ENCODE data around the gene LARGE1.

LARGE1 gene

DNA sequence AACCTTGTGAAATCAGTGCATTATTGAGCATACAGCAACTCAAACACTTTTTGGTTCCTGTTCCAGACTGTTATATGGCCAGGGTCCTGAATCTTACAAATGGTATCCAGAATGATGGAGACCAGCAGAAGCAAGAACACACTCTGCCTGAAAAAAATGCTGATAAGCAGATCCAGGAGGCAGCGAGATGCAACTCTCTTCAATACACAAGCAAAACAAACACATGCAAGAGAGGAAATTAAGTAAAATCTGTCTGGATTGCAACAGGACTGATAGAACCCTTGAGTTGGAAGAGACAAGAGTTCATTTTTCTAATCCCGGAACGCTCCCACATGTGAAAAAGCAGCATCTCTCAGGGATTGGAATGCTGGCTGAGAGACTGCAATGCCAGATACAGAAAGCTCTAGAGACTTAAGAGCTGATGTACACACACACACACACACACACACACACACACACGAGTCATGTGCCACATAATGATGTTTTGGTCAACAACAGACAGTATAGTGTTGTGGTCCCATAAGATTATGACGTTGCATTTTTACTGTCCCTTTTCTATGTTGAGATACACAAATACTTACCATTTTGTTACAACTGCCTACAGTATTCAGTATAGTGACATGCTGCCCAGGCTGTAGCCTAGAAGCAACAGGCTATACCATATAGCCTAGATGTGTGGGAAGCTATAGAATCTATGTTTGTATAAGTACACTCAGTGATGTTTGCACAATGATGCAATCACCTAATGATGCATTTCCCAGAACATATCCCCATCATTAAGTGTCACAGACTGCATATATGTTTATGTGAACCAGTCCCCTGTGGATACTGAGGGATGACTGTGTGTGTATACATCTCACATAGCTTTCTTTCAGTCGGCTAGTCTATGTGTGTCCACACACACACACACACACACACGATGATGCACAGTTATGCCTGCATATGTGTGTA is 406.6 kb downstream of the LARGE1 start:
- no peak for DNase-seq

DNA sequence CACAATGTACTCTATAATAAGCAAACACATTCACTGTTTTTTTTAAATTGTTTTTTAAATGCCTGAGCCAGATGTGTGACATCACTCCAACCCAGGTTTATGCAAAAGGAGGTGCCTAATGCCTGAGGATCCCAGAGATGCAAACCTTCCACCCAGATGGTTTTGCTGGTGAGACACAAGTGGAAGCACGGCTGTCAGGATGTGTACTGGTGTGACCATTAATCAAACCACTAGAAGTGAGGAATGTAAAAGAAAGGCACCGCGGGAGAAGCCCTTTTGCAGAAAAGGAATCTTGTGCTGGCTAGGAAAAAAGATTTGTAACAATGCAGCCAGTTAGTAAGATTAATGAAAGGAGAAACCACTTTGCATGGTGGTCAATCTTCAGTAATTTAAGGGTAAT is 407.4 kb downstream of the LARGE1 start:
- DNase-seq, result no peak

DNA sequence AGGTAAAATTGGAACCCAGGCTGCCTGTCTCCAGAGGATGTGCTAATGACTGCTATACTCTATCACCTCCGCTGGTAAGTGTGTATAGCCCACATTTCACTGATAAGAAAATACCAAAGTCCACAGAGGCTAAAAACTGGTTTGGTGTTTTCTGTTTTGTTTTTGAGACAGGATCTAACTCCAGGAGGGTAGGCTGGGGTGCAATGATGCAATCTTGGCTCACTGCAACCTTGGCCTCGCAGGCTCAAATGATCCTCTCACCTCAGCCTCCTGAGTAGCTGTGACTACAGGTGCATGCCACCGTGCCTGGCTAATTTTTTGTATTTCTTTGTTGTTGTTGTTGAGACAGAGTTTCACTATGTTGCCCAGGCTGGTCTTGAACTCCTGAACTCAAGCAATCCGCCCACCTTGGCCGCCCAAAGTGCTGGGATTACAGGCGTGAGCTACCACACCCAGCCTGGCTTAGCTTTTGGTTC is 409.8 kb downstream of the LARGE1 start:
- no peak for DNase-seq

DNA sequence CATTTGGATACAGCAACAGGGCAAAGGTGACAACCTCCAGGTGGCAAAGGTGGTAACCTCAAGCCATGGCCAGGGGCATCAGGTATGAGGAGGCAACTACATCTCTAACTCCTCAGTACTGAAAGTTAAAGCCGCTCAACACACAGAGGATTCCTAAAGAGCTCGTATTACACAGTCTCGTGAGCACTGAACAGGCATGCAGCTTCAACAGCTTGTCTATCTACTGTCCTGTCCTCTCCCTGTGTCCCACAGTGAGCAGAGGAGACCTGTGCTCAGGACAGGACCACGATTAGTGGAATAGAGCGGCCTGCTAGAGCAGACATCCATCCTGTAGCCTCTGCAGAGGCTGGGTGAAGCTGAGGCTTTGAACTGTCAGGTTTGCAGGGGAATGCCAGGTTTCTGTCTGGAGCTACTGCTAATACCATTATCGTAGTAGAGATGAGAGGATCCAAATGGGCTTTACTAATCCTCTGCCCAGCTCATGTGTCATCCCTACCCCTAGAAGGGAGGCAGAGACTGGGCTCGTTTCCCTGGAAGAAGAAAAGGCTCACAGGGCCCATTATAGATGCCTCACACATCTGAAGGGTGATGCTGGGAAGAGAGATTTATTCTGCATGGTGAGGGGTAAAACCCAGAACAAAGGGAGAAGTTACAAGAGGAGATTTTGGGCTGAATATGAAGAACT is 415.2 kb downstream of the LARGE1 start:
- DNase-seq, result no peak

DNA sequence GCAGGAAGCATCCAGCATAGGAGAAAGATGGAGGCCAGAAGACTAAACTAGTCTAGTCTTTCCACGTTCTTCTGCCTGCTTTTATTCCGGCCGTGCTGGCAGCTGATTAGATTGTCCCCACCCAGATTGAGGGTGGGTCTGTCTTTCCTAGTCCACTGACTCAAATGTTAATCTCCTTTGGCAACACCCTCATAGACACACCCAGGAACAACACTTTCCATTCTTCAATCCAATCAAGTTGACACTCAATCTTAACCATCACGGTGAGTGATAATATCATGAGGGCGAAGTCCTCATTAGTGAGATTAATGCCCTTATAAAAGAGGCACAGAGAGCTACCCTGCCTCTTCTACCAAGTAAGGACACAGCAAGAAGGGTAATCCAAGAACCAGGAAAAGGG is 424.2 kb downstream of the LARGE1 start:
- DNase-seq, result no peak

DNA sequence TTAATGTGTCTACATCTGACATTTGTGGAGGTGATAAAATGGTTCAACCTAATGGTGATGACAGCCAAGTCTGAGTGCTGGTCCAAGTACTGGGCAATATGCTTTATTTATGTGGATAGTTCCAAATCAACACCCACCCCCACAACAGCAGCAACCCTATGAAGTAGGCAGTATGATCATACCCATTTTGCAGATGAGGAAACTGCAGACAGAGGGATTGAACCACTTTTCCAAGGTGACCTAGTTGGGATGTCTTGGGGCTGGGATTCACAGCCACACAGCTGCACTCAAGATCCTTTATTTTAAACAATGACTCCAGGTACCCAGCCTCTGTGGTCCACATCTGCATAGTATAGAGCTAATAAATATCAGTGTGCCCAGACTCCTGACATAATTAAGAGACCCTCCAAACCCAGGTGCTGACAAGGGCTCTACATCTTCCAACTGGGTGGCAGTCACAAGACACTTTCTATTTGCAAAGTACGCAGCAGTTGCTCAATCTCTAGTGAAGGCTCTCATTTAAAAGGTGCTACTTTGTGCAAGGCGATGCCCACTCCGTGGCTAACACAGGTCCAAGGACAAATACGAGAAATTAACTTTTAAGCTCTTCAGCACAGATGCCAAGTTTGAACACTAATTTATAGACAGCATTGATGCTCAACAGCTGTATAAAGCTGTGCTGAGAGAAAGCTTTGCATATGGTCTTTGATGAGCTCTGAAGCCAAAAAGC is 426.6 kb downstream of the LARGE1 start:
- no peak for DNase-seq

DNA sequence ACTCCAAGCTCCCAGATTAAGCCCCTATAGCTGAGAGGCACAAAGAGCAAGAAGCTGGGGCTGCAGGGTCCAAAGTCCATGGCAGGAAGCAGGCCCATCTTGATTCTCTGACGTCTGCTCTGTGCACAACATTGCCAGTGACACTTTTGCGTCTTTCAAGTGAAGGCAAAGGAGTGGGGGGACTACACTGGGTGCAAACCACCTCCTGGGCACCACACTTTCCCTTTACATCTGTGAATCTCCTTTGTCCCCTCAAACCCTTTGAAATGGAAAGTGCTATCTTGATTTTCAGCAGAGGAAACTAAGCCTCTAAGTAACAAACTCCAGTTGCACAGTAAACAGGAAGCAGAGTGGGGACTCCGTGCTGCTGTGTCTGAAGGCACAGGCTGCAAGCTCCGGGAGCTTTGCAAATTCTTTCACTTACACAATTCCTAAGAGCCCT is 428.0 kb downstream of the LARGE1 start:
- DNase-seq, result no peak

DNA sequence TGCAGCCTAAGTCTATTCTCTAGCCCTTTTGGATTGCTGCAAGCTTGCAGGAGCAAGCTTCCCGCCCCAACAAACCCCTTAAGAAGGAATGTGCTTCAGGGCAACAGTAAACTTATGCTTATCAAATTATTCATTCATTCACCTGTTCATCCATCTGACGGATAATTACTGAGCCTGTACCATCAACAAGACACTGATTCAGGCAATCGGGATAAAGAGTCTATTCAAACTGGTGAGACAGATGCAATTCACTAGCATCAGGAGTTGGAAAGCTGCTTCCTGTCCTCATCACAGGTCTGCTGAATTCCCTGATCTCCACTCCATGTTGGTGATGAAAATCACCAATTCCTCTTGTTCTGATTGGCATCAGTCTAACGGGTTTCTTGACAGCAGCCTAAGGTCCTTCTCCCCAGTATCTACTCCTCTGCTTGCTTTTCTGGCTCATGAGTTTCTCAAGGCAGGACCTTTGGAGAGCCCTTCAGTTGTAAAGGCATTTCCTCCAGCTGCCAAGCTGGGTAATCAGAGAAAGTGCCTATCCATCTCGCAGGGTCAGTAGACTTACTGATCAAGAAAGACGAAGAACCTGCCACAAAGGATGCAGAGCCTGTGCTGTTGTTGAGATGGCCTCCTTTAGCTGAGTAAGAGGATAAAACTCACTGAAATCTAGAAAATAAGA is 433.1 kb downstream of the LARGE1 start:
- no peak for DNase-seq

DNA sequence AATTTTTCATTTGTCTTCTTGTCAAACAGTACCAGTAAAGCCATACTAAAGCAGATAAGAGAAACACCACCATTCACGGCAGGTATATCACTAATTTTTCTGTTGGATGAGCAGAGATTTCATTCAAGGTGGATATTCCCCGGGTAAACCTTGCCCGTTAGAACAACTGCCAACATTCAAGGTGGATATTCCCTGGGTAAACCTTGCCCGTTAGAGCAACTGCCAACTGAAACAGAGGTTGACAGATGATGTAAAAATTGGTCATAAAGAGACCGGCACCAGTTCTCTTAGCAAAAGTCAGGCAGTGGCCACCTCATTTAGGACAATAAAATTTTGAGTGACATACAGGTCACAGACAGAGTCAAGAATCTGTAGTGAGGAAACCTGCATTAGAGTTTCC is 438.7 kb downstream of the LARGE1 start:
- no peak for DNase-seq

DNA sequence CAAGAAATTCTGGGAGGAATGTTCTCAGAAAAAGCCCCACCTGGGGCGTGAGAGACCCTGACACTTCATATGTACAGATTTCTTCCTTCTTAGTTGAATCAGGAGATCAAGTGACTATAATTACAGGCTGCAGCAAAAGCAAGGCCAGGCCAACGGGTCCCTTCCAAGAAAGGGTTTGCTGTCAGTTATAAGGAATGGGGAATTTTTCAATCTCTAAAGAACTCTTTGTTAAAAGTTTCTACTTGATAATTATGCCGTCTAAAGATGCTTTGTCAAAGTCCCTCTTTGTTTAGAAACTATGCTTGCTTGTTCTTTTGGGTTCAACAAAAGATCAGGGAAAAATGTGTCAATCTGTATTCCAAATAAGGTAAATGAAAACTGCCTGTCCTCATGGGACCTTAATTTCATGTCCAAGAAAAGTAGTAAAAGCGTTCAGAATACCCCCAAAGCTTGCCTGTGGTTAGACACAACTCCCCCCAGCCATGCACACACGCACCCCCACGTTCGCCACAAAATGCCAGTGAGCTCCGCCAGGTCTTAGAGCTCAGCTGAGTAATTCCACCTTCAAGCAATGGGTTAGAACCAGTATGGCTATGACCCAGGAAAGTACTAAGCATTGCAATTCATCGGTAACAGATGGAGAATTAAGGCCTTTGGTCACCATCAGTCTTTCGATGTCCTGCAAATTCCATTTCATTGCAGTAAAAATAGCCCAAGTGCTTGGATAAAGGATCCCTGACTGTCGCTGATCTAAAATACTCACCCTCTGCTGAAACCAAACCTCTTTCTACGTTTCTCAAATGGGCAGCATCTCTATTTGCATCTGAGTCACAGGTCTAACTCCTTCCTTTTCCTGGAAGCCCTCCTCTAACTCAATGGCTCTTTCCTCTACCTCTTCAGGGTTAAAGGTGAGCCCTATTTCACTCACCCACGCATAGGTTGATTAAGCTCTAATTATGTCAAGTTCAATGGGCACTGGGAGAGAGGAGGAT is 442.9 kb downstream of the LARGE1 start:
- DNase-seq, result no peak

DNA sequence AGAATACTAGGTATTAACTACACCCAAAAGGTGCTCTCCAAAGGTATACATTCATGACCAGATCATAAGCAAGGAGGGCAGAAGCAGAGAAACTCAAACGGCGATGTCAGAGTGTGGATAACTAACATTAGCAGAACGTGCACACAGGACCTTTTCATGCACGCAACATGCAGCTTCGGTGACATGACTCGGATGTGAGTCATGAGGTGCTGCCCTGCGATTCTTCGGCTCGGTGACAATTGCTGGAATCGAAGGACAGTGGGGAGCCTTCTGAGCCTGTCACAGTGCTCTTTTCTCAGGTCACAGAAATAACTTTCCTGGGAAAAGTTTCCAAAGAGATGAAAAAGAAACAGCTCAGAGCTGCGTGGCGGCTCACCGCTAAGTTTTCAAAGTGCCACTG is 443.6 kb downstream of the LARGE1 start:
- DNase-seq, result no peak

DNA sequence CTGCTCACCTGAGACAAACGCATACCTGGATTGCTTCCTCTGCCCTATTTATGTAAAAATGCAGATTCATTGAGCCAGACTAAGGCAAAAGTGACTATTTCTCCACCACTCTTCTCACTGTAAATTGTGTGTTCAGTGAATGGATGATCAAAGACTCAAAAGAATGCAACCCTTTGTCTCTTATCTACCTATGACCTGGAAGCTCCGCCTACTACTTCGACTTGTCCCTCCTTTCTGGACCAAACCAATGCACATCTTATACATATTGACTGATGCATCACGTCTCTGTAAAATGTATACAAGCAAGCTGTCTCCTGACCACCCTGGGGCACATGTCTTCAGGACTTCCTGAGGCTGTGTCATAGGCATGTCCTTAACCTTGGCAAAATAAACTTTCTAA is 444.1 kb downstream of the LARGE1 start:
- DNase-seq, result no peak

DNA sequence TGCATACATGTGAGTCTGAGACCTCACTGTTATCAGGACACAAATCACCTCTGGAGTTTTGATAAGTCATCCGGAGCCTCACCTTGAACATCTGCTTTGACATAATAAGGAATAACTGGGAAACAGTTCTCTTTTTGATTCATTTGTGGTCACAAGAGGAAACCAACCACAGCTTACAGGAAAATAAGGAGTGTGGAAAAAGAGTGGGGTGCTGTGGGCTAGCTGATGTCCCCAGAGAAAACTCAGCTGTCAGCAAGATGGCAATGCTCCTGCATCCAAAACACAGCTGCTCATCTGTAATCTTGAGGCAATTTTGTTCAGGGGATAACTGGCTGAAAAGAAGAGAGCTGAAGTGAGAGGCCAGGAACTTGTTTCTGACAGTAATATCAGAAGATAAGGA is 445.7 kb downstream of the LARGE1 start:
- DNase-seq, result no peak

DNA sequence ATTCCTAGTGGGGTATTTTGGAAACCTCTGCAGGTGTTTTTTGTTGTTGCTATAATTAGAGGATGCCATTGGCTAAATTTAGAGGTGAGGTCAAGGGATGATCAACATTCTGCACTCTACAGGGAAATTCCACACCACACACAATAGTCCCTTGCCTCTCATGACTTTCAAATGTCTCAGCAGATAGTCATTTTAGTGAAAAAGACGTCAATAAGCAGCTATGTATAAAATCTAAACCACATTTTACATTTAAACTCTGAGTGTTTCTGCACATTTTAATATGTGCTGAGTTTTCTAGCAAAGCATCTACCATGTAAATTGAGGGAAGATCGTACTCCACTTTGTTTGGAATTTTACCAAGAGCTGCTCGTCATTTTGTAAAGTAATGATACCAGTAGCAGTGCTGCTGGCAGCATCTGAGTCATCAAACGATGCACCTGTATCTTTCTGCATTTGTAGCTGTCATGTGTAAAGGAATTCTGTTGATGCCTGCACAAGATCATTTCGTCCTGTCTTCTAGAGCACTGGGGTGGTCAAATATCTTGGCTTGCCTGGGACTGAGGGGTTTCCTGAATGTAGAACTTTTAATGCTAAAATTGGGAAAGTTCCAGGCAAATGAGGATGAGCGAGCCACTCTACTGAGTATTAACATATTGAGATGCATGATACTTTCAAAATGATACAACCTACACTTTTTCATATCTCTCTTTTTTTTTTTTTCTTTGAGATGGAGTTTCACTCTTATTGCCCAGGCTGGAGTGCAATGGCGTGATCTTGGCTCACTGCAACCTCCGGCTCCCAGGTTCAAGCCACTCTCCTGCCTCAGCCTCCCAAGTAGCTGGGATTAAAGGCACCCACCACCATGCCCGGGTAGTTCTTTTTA is 447.6 kb downstream of the LARGE1 start:
- no peak for DNase-seq

DNA sequence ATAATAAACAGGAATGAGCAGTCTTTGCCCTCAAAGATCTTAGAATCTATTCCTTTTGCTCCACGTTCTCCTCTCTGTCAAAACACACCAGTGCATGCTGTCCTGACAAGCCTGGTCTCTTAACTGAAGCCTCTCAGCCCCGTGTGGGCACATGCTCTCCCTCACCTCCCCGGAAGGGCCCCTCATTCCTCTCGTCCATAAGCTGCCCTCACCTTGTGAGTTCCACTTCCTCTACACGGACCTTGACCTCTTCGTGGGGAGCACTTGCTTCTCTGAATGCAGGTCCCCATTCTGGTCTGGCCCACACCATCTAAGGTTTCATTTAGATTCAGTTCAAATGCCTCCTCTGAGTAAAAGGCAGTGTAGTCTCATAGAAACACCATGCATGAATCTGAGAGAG is 449.8 kb downstream of the LARGE1 start:
- DNase-seq, result no peak

DNA sequence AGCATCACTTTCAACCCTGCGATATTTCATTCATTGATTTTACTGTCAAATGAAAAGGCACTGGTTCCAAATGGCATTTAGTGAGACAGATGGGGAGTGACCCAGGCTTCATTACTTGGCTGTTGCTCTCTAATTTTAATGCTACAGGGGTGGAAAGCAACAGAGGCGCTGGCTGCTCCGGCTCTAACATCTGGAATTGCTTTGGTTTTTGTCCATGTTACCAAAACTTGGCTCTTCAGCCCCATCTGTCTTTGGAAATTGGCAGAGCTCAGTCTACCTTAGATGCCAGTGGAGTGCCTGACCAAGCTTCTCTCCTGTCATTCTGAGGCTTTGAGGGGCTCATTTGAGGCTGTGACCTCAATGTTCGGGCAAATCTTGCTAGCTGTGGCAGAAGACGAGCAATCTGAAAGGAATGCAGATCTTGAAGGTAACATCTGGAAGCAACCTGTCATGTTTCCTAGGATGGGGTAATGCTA is 452.6 kb downstream of the LARGE1 start:
- DNase-seq, result no peak

DNA sequence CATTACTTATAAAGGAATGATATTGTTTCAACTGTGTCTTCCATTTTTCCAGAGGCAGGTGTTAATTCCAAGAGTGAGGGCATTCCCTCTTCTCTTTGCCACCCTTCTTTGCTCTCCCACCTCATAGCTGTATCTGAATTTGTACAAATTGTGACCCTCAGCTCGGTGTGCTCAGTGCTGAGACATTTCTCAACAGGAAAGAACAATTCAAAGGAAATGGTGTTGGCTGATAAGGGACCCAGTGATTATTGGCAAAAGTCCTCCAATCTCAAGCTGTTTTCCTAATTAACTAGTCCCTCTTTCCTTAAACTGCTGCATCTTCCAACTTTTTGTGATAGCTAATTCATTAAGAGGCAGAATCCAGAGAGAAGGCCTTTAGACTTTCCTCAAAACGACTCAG is 453.2 kb downstream of the LARGE1 start:
- no peak for DNase-seq

DNA sequence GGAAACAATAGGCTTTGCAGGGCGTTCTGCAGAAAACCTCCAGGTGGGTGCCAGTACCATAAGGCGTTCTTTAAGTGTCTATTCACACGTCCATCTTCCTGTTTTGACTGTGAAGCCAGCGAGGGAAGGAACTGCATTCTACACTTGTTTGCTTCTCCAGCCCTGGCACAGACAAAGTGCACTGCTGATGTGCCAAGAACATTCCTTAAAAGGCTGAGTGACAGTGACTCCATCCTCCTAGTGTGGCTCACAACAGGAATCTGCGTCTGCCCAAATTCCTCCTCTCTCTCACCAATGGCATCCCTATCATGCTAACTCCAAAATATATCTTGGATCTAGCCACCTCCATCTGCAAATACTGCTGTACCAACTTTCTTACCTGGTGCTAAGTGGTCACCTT is 454.7 kb downstream of the LARGE1 start:
- no peak for DNase-seq

DNA sequence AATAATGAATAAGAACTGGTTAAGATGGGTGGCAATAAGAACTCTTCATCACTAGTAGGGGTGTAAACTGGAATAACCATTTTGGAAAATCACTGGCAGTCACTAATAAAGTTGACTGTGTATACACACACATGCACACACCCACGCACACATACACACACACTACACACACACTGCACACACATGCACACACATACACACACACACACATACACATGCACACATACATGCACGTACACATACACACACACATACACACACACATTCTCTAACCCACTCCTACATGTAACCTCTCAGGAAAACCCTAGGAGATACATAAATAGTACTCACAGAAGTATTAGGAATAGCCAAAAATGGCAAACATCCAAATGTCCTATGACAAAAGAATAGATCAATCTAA is 455.6 kb downstream of the LARGE1 start:
- DNase-seq, result no peak

DNA sequence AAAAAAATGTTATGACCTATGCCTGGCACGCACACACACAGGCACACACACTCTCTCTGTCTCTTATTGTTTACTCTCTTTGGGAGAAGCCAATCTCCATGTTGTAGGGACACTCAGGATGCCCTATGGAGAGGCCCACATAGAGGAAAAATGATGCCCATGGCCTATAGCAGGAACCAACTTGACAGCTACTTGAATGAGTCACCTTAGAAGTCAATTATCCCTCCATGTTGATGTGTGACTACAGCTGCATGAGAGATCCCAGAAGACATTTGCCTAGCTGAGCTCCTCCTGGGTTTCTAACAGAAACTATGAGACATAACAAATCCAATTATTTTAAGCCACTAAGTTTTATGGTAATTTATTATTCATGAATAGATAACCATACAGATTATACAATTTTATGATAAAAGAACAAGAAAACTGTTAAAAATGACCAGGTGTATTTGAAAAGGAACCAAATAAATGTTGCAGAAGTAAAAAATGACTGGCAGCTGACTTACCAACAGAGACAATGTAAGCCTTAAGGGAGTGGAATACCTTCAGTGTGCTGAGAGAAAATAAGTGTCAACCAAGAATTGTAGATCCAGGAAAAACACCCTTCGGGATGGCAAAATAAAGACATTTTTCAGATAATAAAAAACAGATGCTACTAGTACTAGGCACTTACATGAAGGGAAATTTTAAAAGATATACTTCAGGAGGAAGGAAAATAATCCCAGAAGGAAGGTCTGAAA is 458.4 kb downstream of the LARGE1 start:
- DNase-seq, result no peak

All from NCI-H1105 (cell line).